HepG2 (cell line): ENCODE data around the gene TRMT112. TPM values are rescaled to one million over a fixed set of nuclear protein-coding genes. Genes with fewer than 3 reads are reported as not detected.

Source experiments
- AGO1 ChIP-seq: fragments of 200-400 bp; formaldehyde crosslinking; IDR thresholded peaks from 2 replicates; pipeline ENCODE4 v1.6.1; 2017; ENCODE audit warnings: mild to moderate bottlenecking, low read depth, low read length, moderate library complexity; ENCODE audit not compliant: poor library complexity, severe bottlenecking
- ARID2 ChIP-seq: sonication (generic); formaldehyde crosslinking; IDR thresholded peaks from 2 replicates; pipeline ENCODE4 v1.8.1; 2022; ENCODE audit warnings: mild to moderate bottlenecking, missing genetic modification reagents, borderline replicate concordance
- GATAD1 ChIP-seq: IDR thresholded peaks from 2 replicates; pipeline ENCODE4 v1.6.1; 2016; ENCODE audit warnings: missing genetic modification reagents, missing compliant biosample characterization
- HOXA7 ChIP-seq: sonication (generic); formaldehyde crosslinking; IDR thresholded peaks from 2 replicates; pipeline ENCODE4 v1.8.1; 2022; ENCODE audit warnings: mild to moderate bottlenecking, missing genetic modification reagents, moderate library complexity
- IKZF1 ChIP-seq: fragments of 450-650 bp; IDR thresholded peaks from 2 replicates; pipeline ENCODE4 v1.7.1; 2016
- KDM2A ChIP-seq: sonication (generic); formaldehyde crosslinking; IDR thresholded peaks from 2 replicates; pipeline ENCODE4 v1.4.0; 2020; ENCODE audit warnings: low read depth, missing genetic modification reagents, borderline replicate concordance
- MYNN ChIP-seq: sonication (generic); formaldehyde crosslinking; IDR thresholded peaks from 2 replicates; pipeline ENCODE4 v1.4.0; 2020; ENCODE audit warnings: mild to moderate bottlenecking, low read depth, missing genetic modification reagents
- NCOA5 ChIP-seq: sonication (generic); formaldehyde crosslinking; IDR thresholded peaks from 2 replicates; pipeline ENCODE4 v1.4.0; 2020; ENCODE audit warnings: missing genetic modification reagents
- NFE2L2 ChIP-seq: fragments of 150-350 bp; IDR thresholded peaks from 2 replicates; pipeline ENCODE4 v1.6.1; 2014; ENCODE audit warnings: low read length
- NFIC ChIP-seq: IDR thresholded peaks from 2 replicates; pipeline ENCODE4 v1.6.1; 2012; ENCODE audit warnings: mild to moderate bottlenecking, low read length, inconsistent platforms
- PAF1 ChIP-seq: IDR thresholded peaks from 2 replicates; pipeline ENCODE4 v1.6.1; 2016; ENCODE audit warnings: missing genetic modification reagents, missing compliant biosample characterization
- POLR2AphosphoS5 ChIP-seq: IDR thresholded peaks from 2 replicates; pipeline ENCODE4 v1.6.1; 2012; ENCODE audit warnings: low read depth, low read length
- RARG ChIP-seq: sonication (generic); formaldehyde crosslinking; IDR thresholded peaks from 2 replicates; pipeline ENCODE4 v1.4.0; 2020; ENCODE audit warnings: low read depth, mild to moderate bottlenecking, missing genetic modification reagents
- SCMH1 ChIP-seq: sonication (generic); formaldehyde crosslinking; IDR thresholded peaks from 2 replicates; pipeline ENCODE4 v1.9.0; 2021; ENCODE audit warnings: missing genetic modification reagents, mild to moderate bottlenecking, borderline replicate concordance
- SNRNP70 ChIP-seq: fragments of 200-400 bp; formaldehyde crosslinking; IDR thresholded peaks from 2 replicates; pipeline ENCODE4 v1.6.1; 2017; ENCODE audit warnings: mild to moderate bottlenecking, low read depth, low read length, moderate library complexity
- STAG1 ChIP-seq: sonication (generic); formaldehyde crosslinking; IDR thresholded peaks from 2 replicates; pipeline ENCODE4 v1.4.0; 2020; ENCODE audit warnings: missing genetic modification reagents
- XBP1 ChIP-seq: sonication (generic); formaldehyde crosslinking; IDR thresholded peaks from 2 replicates; pipeline ENCODE4 v1.5.0; 2020; ENCODE audit warnings: missing genetic modification reagents
- ZBTB21 ChIP-seq: sonication (generic); formaldehyde crosslinking; IDR thresholded peaks from 2 replicates; pipeline ENCODE4 v1.4.0; 2020; ENCODE audit warnings: missing genetic modification reagents
- ZNF138 ChIP-seq: sonication (generic); formaldehyde crosslinking; IDR thresholded peaks from 2 replicates; pipeline ENCODE4 v1.5.0; 2020; ENCODE audit warnings: mild to moderate bottlenecking, low read depth, missing genetic modification reagents
- ZNF24 ChIP-seq: fragments of 450-650 bp; IDR thresholded peaks from 2 replicates; pipeline ENCODE4 v1.6.1; 2017; ENCODE audit warnings: antibody characterized with exemption, mild to moderate bottlenecking
- ZNF317 ChIP-seq: sonication (generic); formaldehyde crosslinking; IDR thresholded peaks from 2 replicates; pipeline ENCODE4 v1.5.0; 2020; ENCODE audit warnings: mild to moderate bottlenecking, missing genetic modification reagents
- ZNF546 ChIP-seq: sonication (generic); formaldehyde crosslinking; conservative IDR thresholded peaks from 2 replicates; pipeline ENCODE4 v1.8.1; 2023; ENCODE audit warnings: mild to moderate bottlenecking, missing genetic modification reagents
- ZNF619 ChIP-seq: sonication (generic); formaldehyde crosslinking; IDR thresholded peaks from 2 replicates; pipeline ENCODE4 v1.4.0; 2020; ENCODE audit warnings: mild to moderate bottlenecking, missing genetic modification reagents
- ZNF703 ChIP-seq: sonication (generic); formaldehyde crosslinking; IDR thresholded peaks from 2 replicates; pipeline ENCODE4 v1.5.1; 2020; ENCODE audit warnings: missing genetic modification reagents, mild to moderate bottlenecking, moderate library complexity, borderline replicate concordance
- ZSCAN20 ChIP-seq: sonication (generic); formaldehyde crosslinking; IDR thresholded peaks from 2 replicates; pipeline ENCODE4 v1.4.0; 2020; ENCODE audit warnings: missing genetic modification reagents, mild to moderate bottlenecking, borderline replicate concordance
- ZSCAN21 ChIP-seq: sonication (generic); formaldehyde crosslinking; IDR thresholded peaks from 2 replicates; pipeline ENCODE4 v1.8.0; 2022; ENCODE audit warnings: mild to moderate bottlenecking, missing genetic modification reagents, moderate library complexity, borderline replicate concordance
- polyA plus RNA-seq, 8 experiments: library from polyadenylated mRNA; depleted of rRNA in 3 of 8; stranded (reverse) in 7 of 8; unstranded in 1 of 8; fragments of >200 nt; fragmentation: Illumina TruSeq in 4 of 8; extraction: Trizol in 4 of 8; gene quantifications; 2 replicates each; pipeline versions ENCODE4 v1.2.1 to v1.2.3, GENCODE V29; 2011 to 2016; ENCODE audit warnings: low read depth in 4 of 8, missing spikeins in 1 of 8, mixed read lengths in 1 of 8; ENCODE audit not compliant: insufficient read depth in 1 of 8
- total RNA-seq, 5 experiments: library from RNA; depleted of rRNA; stranded (reverse); fragments of >200 nt; fragmentation: Illumina TruSeq; extraction: Trizol; gene quantifications; 2 replicates each; pipeline ENCODE4 v1.2.3, GENCODE V29; 2016; ENCODE audit warnings: low read depth in 1 of 5
- TF ChIP-seq, protein P1 (sequence below): sonication (generic); formaldehyde crosslinking; IDR thresholded peaks from 2 replicates; pipeline ENCODE4; 2020; ENCODE audit warnings: missing genetic modification reagents, mild to moderate bottlenecking, borderline replicate concordance
- TF ChIP-seq, protein P2 (sequence below): IDR thresholded peaks from 2 replicates; pipeline ENCODE4 v1.6.1; 2018; ENCODE audit warnings: missing genetic modification reagents, mild to moderate bottlenecking, missing compliant biosample characterization
- TF ChIP-seq, protein P3 (sequence below): sonication (generic); formaldehyde crosslinking; IDR thresholded peaks from 2 replicates; pipeline ENCODE4 v1.4.0; 2020; ENCODE audit warnings: mild to moderate bottlenecking, missing genetic modification reagents

TRMT112 gene
- total and polyA plus RNA-seq, 2 of the 13 experiments (the other 11 are each of a cell fraction or from before 2014, with no cell fraction given): 186 to 409 TPM

DNA sequence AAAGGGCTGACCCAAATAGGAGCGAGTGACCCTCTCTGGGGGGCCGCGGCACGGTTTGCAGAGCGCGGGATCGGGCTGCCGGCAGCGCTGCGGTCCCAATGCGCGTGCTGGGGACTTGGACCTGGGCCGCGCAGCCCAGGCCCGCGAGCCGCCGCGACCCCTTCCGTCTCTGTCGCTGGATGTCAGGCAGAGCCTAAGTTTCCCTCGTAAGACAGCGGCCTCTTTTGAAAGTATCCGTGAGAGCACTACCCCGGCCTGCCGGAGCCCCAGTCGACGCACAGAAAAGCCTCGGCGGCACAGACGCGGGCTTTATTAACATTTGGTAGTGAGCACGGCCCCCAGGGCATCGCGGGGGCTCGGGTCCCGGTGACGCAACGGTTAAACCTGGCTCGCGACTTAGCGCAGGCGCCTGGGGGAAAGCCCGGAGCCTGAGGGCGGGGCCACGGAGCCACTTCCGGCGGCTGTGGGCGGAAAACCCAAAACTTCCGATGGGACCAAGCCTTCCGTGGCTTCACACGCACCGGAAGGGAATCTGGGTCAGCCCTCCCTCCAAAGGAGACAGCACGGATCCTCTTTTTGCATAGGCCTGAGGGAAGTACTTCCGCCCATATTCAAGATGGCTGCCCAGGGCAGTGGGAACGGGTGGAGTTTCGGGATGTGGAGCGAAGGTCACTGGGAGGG lies 47.7 kb downstream of the TRMT112 start (continued):
- TF ChIP-seq, protein P1, sequence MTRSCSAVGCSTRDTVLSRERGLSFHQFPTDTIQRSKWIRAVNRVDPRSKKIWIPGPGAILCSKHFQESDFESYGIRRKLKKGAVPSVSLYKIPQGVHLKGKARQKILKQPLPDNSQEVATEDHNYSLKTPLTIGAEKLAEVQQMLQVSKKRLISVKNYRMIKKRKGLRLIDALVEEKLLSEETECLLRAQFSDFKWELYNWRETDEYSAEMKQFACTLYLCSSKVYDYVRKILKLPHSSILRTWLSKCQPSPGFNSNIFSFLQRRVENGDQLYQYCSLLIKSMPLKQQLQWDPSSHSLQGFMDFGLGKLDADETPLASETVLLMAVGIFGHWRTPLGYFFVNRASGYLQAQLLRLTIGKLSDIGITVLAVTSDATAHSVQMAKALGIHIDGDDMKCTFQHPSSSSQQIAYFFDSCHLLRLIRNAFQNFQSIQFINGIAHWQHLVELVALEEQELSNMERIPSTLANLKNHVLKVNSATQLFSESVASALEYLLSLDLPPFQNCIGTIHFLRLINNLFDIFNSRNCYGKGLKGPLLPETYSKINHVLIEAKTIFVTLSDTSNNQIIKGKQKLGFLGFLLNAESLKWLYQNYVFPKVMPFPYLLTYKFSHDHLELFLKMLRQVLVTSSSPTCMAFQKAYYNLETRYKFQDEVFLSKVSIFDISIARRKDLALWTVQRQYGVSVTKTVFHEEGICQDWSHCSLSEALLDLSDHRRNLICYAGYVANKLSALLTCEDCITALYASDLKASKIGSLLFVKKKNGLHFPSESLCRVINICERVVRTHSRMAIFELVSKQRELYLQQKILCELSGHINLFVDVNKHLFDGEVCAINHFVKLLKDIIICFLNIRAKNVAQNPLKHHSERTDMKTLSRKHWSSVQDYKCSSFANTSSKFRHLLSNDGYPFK (CRISPR knock-in tag): peak; percentile 93
- TF ChIP-seq ZNF24 (no peak), NFIC (peak; percentile 15; the same call in 1 of the 2 replicates), PAF1 (CRISPR knock-in tag) (no peak), GATAD1 (CRISPR knock-in tag) (peak; percentile 88), ZNF317 (CRISPR knock-in tag) (0 out of 2 replicates have a peak, but pooled peaks have one; percentile 14), KDM2A (CRISPR knock-in tag) (peak; percentile 88), ZBTB21 (no peak), RARG (no peak), ZNF546 (no peak), POLR2AphosphoS5 (no peak), ZNF138 (CRISPR knock-in tag) (no peak), XBP1 (no peak), HOXA7 (CRISPR knock-in tag) (no peak), ZNF619 (CRISPR knock-in tag) (no peak; the same call in 1 of the 2 replicates), NFE2L2 (no peak), IKZF1 (no peak), ZSCAN21 (CRISPR knock-in tag) (peak; percentile 32; the same call in 1 of the 2 replicates), AGO1 (peak; percentile 93), SCMH1 (CRISPR knock-in tag) (no peak), SNRNP70 (no peak), ZNF703 (CRISPR knock-in tag) (peak; percentile 17; the same call in 1 of the 2 replicates), NCOA5 (CRISPR knock-in tag) (no peak), STAG1 (CRISPR knock-in tag) (no peak; the same call in 1 of the 2 replicates), ZSCAN20 (CRISPR knock-in tag) (peak; percentile 44; the same call in 1 of the 2 replicates), ARID2 (no peak), MYNN (no peak)
- TF ChIP-seq, protein P2, sequence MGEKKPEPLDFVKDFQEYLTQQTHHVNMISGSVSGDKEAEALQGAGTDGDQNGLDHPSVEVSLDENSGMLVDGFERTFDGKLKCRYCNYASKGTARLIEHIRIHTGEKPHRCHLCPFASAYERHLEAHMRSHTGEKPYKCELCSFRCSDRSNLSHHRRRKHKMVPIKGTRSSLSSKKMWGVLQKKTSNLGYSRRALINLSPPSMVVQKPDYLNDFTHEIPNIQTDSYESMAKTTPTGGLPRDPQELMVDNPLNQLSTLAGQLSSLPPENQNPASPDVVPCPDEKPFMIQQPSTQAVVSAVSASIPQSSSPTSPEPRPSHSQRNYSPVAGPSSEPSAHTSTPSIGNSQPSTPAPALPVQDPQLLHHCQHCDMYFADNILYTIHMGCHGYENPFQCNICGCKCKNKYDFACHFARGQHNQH (CRISPR knock-in tag): no peak
- TF ChIP-seq, protein P3, sequence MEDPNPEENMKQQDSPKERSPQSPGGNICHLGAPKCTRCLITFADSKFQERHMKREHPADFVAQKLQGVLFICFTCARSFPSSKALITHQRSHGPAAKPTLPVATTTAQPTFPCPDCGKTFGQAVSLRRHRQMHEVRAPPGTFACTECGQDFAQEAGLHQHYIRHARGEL (CRISPR knock-in tag): no peak
